Measurements from ENCODE around the gene IL1RAPL2.
"Not testable (repeated sequence)": the region's sequence is repeated elsewhere in the genome, so short reads cannot be mapped to it uniquely, and the experiment has no call there.

The IL1RAPL2 gene

DNA sequence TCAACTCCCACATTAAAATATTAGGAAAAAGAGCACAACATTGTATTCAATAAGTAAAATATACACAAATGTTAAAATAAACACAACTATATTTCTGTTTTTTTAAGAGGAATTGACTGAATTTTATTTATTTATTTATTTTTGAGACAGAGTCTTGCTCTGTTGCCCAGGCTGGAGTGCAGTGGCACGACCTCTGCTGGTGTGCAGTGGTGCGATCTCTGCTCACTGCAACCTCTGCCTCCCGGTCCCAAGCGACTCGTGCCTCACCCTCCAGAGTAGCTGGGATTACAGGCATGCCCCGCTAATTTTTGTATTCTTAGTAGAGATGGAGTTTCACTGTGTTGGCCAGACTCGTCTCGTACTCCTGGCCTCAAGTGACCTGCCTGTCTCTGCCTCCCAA lies 623.1 kb downstream of the IL1RAPL2 start:
- DNase-seq = no peak

- DNase-seq = no peak
These were observed 624.4 kb downstream of the IL1RAPL2 start for GRCh38 chrX:105190252-105190853.

DNA sequence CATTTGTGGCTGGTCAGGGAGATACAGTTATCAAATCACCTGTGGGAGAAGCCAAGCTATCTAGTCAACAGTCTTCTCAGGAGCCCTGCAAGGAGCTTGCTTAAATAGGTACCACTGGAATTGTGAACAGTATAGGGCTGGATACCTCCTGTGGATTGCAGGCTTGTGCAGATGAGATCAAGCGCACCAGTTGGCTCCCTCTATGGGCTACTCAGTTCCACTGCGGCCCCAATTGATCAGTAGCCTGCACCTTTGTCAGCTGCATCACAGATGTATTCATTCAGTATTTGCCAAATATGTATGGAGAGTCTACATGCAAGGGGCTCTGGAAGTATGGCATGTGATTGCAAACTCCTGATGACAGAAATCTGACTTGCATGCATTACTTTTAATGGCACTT lies 625.9 kb downstream of the IL1RAPL2 start:
- DNase-seq = no peak

DNA sequence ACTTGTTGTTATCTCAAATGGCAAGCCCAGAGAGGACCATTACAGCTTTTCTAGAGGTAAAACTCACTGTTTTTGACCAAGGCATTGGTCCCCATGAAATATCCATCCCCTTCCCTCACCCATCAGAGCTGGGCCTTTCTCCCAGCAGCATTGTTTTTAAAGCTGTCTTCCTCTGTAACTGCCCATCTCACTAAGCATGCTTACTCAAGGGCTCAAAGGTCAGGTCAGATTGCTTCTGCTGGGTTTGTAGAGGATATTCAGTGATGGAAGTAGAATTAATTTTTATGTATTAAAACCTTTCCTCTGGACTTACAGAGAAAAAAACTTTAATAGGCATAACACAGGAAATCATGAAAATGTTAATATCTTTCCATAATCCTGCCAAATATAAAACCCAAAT lies 643.4 kb downstream of the IL1RAPL2 start:
- no peak for DNase-seq

- no peak for DNase-seq
These were observed 644.3 kb downstream of the IL1RAPL2 start for GRCh38 chrX:105210258-105210657.

DNA sequence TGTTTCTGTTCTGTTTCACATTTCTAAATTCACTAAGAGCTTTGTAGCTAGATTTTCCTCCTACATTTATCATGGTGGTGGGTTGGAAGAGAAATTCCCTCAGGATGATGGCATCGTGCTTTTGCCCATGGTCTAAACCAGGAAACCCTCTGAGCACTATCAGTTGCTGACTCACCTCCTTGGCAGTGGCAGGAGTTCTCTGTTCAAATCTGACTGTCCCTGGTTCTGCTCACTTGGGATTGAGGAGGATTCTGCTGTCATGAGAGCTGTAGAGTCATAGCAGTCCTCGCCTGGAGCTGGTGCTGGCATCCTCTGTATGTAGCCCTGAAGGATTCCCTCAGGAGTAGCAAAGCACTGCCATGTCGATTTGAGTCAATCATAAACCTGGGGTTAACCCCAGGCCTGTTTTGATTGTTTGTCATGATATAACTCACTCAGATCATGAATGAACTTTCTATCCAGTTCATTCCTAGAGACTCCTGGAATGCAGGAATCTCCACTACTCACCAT lies 645.1 kb downstream of the IL1RAPL2 start:
- no peak for DNase-seq

GRCh38 chrX:105219454-105220401 lies 653.7 kb downstream of the IL1RAPL2 start:
- no peak for DNase-seq

GRCh38 chrX:105220636-105221035 lies 654.6 kb downstream of the IL1RAPL2 start, which contains the start of gene TEX13A:
Gene TEX13A, minus strand, starts transcription at chrX:105220694. Its CDS starts 297 bp downstream, at chrX:105220397.
- no peak for DNase-seq

DNA sequence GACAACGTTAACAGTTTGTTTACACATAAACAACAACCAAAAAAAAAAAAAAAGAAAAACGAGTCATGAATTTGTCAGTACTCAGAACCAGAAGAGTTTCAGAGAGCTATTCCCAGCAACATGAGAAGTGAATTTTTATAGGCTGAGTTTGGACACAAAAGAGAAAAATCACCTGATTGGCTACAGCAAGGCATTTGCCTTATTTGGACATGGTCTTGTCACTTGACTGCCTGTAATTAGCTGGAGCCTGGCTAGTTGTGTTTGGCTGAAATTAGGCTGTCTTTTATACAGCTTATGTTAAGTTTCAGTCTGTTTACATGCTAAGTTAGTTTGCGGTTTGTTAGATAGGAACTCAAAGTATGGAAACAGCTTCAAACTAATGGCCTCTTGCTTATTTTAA lies 655.4 kb downstream of the IL1RAPL2 start:
- DNase-seq = no peak

DNA sequence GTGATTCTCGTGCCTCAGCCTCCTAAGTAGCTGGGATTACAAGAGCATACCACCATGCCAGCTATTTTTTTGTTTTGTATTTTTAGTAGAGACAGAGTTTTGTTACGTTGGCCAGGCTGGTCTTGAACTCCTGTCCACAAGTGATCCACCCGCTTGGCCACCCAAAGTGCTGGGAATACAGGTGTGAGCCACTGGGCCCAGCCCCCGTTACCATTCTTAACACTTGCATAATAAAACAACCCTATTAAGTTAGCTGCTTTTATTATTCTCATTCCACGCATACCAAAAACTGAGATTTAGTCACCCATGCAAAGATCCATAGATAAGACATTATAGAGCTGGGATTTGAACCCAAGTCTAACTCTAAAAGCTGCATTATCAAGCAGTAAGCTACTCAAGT lies 660.5 kb downstream of the IL1RAPL2 start:
- no peak for DNase-seq

- DNase-seq = no peak
These were observed 662.6 kb downstream of the IL1RAPL2 start for GRCh38 chrX:105228602-105229001.

- DNase-seq = no peak
These were observed 663.1 kb downstream of the IL1RAPL2 start for GRCh38 chrX:105229146-105229545.

DNA sequence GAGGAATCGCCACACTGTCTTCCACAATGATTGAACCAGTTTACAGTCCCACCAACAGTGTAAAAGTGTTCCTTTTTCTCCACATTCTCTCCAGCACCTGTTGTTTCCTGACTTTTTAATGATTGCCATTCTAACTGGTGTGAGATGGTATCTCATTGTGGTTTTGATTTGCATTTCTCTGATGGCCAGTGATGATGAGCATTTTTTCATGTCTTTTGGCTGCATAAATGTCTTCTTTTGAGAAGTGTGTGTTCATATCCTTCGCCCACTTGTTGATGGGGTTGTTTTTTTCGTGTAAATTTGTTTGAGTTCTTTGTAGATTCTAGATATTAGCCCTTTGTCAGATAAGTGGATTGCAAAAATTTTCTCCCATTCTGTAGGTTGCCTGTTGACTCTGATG lies 671.4 kb downstream of the IL1RAPL2 start:
- DNase-seq = not testable (repeated sequence)

- no peak for DNase-seq
These were observed 675.1 kb downstream of the IL1RAPL2 start for GRCh38 chrX:105241056-105241455.

GRCh38 chrX:105260291-105261043 lies 694.5 kb downstream of the IL1RAPL2 start:
- no peak for DNase-seq

DNA sequence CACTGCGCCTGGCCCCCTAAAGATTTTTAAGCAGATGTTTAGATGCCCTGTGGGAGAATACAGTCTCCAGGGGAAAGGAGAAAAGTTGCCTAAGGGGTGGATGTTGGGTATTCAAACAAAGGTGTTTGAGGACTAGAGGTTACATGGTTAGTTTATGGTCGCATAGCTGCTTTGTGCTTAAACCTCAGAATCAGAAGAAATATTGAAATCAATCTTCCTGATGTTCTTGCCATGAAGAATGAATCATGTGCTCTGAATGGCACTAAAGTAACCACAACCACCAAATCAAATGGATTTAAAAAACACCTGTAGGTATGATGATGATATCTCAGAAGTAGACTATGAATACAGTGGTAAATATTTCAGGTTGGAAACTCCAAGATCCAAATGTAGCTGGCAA lies 697.2 kb downstream of the IL1RAPL2 start:
- DNase-seq = no peak

GRCh38 chrX:105263801-105264200 lies 697.8 kb downstream of the IL1RAPL2 start:
- no peak for DNase-seq

DNA sequence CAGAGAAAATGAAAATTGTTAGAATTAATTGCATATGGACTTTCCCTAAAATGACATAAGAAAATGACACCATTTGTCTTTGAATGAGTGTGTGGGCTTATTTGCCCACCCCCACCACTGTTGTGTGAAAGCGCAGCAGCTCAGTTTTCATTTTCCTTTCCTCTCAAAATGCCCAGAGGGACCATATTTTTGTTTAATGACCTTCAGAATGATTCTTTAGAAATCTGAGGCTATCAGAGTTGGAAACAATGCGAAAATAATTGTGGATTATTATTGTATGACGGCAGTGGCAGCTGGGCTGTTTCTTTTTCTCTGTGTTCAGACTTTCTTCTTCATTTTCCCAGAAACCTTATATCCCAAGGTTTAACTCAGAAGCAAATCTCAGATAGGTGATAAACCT lies 699.1 kb downstream of the IL1RAPL2 start:
- DNase-seq = no peak

DNA sequence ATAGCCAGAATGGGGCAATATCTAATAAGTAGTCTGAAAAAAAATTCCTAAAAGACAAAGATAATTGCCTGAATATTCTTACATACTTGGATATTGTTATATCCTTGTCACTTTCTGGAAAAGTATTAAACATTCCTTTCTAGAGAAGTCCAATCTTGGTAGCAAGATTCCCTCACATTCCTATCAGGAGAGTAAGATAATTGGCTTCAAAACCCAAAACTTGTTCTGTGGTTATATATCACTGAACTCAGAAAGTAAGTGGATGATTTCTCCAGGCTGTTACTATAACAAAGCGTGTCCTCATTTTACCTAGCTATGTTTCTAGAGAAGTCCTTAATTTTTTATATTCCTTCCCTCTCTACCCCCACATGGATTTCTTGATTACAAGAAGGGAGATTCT lies 700.5 kb downstream of the IL1RAPL2 start:
- no peak for DNase-seq

- DNase-seq = no peak
These were observed 701.2 kb downstream of the IL1RAPL2 start for GRCh38 chrX:105267167-105267566.

DNA sequence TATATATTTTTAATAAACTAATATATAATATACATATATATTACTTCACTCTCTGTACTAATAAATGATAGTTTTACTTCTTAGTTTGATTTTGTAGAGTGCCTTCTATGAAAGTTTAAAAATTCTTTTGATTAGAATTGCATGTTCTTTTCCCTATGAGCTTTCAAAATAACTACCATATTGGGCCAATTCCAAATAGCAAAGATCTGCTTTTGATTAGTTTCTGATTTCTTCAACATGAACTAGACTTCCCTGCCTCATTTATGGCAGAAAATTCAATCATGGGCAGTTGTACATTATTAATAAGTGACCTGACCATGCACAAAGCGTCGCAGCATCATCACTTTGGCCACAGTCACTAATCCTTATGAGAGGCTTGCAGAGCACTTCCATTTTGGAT lies 703.4 kb downstream of the IL1RAPL2 start:
- DNase-seq = no peak

DNA sequence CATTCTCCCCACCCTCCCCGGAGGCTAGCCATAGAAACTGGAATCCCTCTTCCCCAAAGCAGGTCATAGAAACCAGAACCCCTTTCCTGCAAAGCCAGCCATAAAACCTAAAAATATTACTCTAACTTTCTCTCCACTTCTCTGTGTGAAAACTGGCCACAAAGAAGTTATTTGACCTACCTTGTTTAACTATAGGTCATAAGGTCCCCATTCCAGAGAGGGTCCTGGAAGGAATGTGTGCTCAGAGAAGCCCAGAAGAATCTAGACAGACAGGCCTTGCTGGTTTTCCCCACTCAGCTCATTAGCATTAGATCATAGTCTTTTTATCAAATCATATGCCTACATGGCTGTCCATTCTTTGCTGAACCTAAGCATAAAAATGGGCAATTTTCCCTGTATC lies 707.3 kb downstream of the IL1RAPL2 start:
- no peak for DNase-seq

- no peak for DNase-seq
These were observed 708.1 kb downstream of the IL1RAPL2 start for GRCh38 chrX:105274091-105274490.

Data from NCI-H187 treated with DMSO at 0.1 percent for 48 hours (cell line).